ENCODE data around the gene AFF3. TPM values are rescaled to one million over a fixed set of nuclear protein-coding genes. Genes with fewer than 3 reads are reported as not detected.

The AFF3 gene
- polyA plus RNA-seq, 1 donor (not counting 4 experiments of a cell fraction or from before 2014, with no cell fraction given): not detected

- dilution Hi-C loops (cut with MboI; ENCODE audit: extremely low pct_ligation_motif_present, low sequenced_read_pairs): no loop called here
- H3K9me3 ChIP-seq (ENCODE audit: control insufficient read depth, low read depth, low read length): no peaks in the 10 kb centered on the region
- H3K36me3 ChIP-seq (ENCODE audit: control insufficient read depth in 2 of 2, extremely low read depth in 1 of 2, insufficient read depth in 2 of 2, low read length in 2 of 2): no peaks in the 10 kb centered on the region
- no peak overlapping the region for H2AFZ ChIP-seq (ENCODE audit: control insufficient read depth, low read length)
- H3K9ac ChIP-seq (ENCODE audit: control insufficient read depth, extremely low read depth, insufficient read depth, low read length): no peak overlapping the region
- H3K4me1 ChIP-seq (ENCODE audit: control insufficient read depth, extremely low read depth, insufficient read depth, low read length): no peaks in the 10 kb centered on the region
- H3K27me3 ChIP-seq (ENCODE audit: control insufficient read depth, extremely low read depth, insufficient read depth, low read length): no peaks in the 10 kb centered on the region
- H3K27ac ChIP-seq (ENCODE audit: control insufficient read depth, insufficient read depth, low read length): no peak overlapping the region
- FAIRE-seq: no peak
- no peak overlapping the region for H3K4me2 ChIP-seq (ENCODE audit: control insufficient read depth, extremely low read depth, insufficient read depth, low read depth, low read length)
- no peak for TF ChIP-seq EZH2 (IDR thresholded peaks at IDR 0.05; ENCODE audit: low read length)
- TF ChIP-seq CTCF (optimal IDR thresholded peaks at IDR 0.05 in 1 of 3, IDR thresholded peaks at IDR 0.05 in 1 of 3, conservative IDR thresholded peaks at IDR 0.05 in 1 of 3; ENCODE audit: extremely low read depth in 1 of 3, insufficient read depth in 2 of 3, low read length in 3 of 3): no peak
- no peaks in the 10 kb centered on the region for H3K79me2 ChIP-seq (ENCODE audit: control insufficient read depth, insufficient read depth, low read length)
- H4K20me1 ChIP-seq (ENCODE audit: control insufficient read depth, extremely low read depth, insufficient read depth, low read length): no peaks in the 10 kb centered on the region
- H3K4me3 ChIP-seq (ENCODE audit: control insufficient read depth in 2 of 3, extremely low read depth in 1 of 3, insufficient read depth in 2 of 3, low read depth in 1 of 3, low read length in 3 of 3): no peak overlapping the region
- H3K9me1 ChIP-seq (ENCODE audit: control insufficient read depth, extremely low read depth, insufficient read depth, low read length): no peaks in the 10 kb centered on the region
- DNase-seq (ENCODE audit: low read depth, low spot score): no peak
Observed at GRCh38 chr2:99883358-99883757, 259.0 kb downstream of the AFF3 start.

- no peak overlapping the region for H3K4me2 ChIP-seq (ENCODE audit: control insufficient read depth, extremely low read depth, insufficient read depth, low read depth, low read length)
Observed at GRCh38 chr2:99881901-99882591, 260.3 kb downstream of the AFF3 start.

More at GRCh38 chr2:99881901-99882591, 260.3 kb downstream of the AFF3 start:
- H3K4me1 ChIP-seq (ENCODE audit: control insufficient read depth, extremely low read depth, insufficient read depth, low read length): no peaks in the 10 kb centered on the region
- H3K4me3 ChIP-seq (ENCODE audit: control insufficient read depth in 2 of 3, extremely low read depth in 1 of 3, insufficient read depth in 2 of 3, low read depth in 1 of 3, low read length in 3 of 3): no peak overlapping the region
- H3K27ac ChIP-seq (ENCODE audit: control insufficient read depth, insufficient read depth, low read length): no peak overlapping the region
- H3K9me1 ChIP-seq (ENCODE audit: control insufficient read depth, extremely low read depth, insufficient read depth, low read length): no peaks in the 10 kb centered on the region
- H2AFZ ChIP-seq (ENCODE audit: control insufficient read depth, low read length): no peak overlapping the region
- H3K36me3 ChIP-seq (ENCODE audit: control insufficient read depth in 2 of 2, extremely low read depth in 1 of 2, insufficient read depth in 2 of 2, low read length in 2 of 2): no peaks in the 10 kb centered on the region
- no peaks in the 10 kb centered on the region for H4K20me1 ChIP-seq (ENCODE audit: control insufficient read depth, extremely low read depth, insufficient read depth, low read length)
- no peaks in the 10 kb centered on the region for H3K27me3 ChIP-seq (ENCODE audit: control insufficient read depth, extremely low read depth, insufficient read depth, low read length)
- FAIRE-seq: no peak
- H3K9ac ChIP-seq (ENCODE audit: control insufficient read depth, extremely low read depth, insufficient read depth, low read length): no peak overlapping the region
- dilution Hi-C loops (cut with MboI; ENCODE audit: extremely low pct_ligation_motif_present, low sequenced_read_pairs): no loop called here
- no peaks in the 10 kb centered on the region for H3K9me3 ChIP-seq (ENCODE audit: control insufficient read depth, low read depth, low read length)
- TF ChIP-seq EZH2 (IDR thresholded peaks at IDR 0.05; ENCODE audit: low read length) (no peak), CTCF (optimal IDR thresholded peaks at IDR 0.05 in 1 of 3, IDR thresholded peaks at IDR 0.05 in 1 of 3, conservative IDR thresholded peaks at IDR 0.05 in 1 of 3; ENCODE audit: extremely low read depth in 1 of 3, insufficient read depth in 2 of 3, low read length in 3 of 3) (no peak)
- DNase-seq (ENCODE audit: low read depth, low spot score): no peak
- H3K79me2 ChIP-seq (ENCODE audit: control insufficient read depth, insufficient read depth, low read length): no peaks in the 10 kb centered on the region

Measured in keratinocyte (primary cell).